A673 (cell line): ENCODE measurements around the gene SNAPC2.

Experiments
- CTCF ChIP-seq: fragments of 300-800, 200-600 bp; sonication (generic); conservative IDR thresholded peaks from 2 replicates; pipeline ENCODE4 v1.5.1; 2017; ENCODE audit warnings: low read depth, mild to moderate bottlenecking, antibody characterized with exemption, low read length, moderate library complexity, mixed read lengths
- EZH2 ChIP-seq: fragments of 200-600 bp; sonication (generic); IDR thresholded peaks from 2 replicates; pipeline ENCODE4 v1.6.1; 2017; ENCODE audit warnings: borderline replicate concordance, low read depth, mild to moderate bottlenecking, mixed read lengths, antibody characterized with exemption, low read length; ENCODE audit not compliant: poor library complexity, severe bottlenecking

GRCh38 chr19:7885818-7886217, 34.3 kb upstream of the SNAPC2 start:
- TF ChIP-seq CTCF (no peak), EZH2 (no peak)
